Measurements from ENCODE around the gene SYAP1. TPM values are rescaled to one million over a fixed set of nuclear protein-coding genes. Genes with fewer than 3 reads are reported as not detected.

The SYAP1 gene
- polyA plus RNA-seq, 1 donor from 2014 or later = 14.4 TPM

GRCh38 chrX:16750136-16750535 lies 30.7 kb downstream of the SYAP1 start:
- no peaks in the 10 kb centered on the region for H3K36me3 ChIP-seq (ENCODE audit: insufficient read depth, low read length)
- H3K4me2 ChIP-seq (ENCODE audit: low read length) = no peak overlapping the region
- no peaks in the 10 kb centered on the region for H3F3A ChIP-seq (ENCODE audit: insufficient read depth, low read length, poor library complexity, severe bottlenecking)
- no peaks in the 10 kb centered on the region for H3K27me3 ChIP-seq (ENCODE audit: insufficient read depth, low read depth, low read length)
- H2AFZ ChIP-seq (ENCODE audit: low read depth, low read length) = no peak overlapping the region
- H3K27ac ChIP-seq (ENCODE audit: low read length) = no peak overlapping the region
- no peak overlapping the region for H3K9ac ChIP-seq (ENCODE audit: low read length)
- H3K9me3 ChIP-seq (ENCODE audit: low read length) = no peaks in the 10 kb centered on the region
- H3K4me3 ChIP-seq (ENCODE audit: low read length) = no peak overlapping the region
- H3K79me2 ChIP-seq (replicated peaks; ENCODE audit: insufficient read depth, low read length) = no peaks in the 10 kb centered on the region
- TF ChIP-seq REST (IDR thresholded peaks at IDR 0.05; ENCODE audit: borderline replicate concordance) (no peak), EP300 (conservative IDR thresholded peaks at IDR 0.05; ENCODE audit: poor library complexity, severe bottlenecking) (no peak), SMC3 (conservative IDR thresholded peaks at IDR 0.05; ENCODE audit: poor library complexity) (no peak), EZH2 (IDR thresholded peaks at IDR 0.05; ENCODE audit: borderline replicate concordance, insufficient read depth, low read length, poor library complexity, severe bottlenecking) (no peak), MXI1 (conservative IDR thresholded peaks at IDR 0.05; ENCODE audit: poor library complexity, severe bottlenecking) (no peak), TAF1 (IDR thresholded peaks at IDR 0.05; ENCODE audit: low read depth) (no peak), POLR2AphosphoS5 (IDR thresholded peaks at IDR 0.05) (no peak), CTCF (IDR thresholded peaks at IDR 0.05; ENCODE audit: poor library complexity, severe bottlenecking) (no peak), RAD21 (conservative IDR thresholded peaks at IDR 0.05) (no peak)
- H4K20me1 ChIP-seq (ENCODE audit: insufficient read depth) = no peaks in the 10 kb centered on the region
- H3K9me2 ChIP-seq (ENCODE audit: insufficient read depth, low read length) = no peaks in the 10 kb centered on the region

GRCh38 chrX:16754019-16754418 lies 34.6 kb downstream of the SYAP1 start:
- Histone ChIP-seq H3K9ac (ENCODE audit: low read length) (no peak overlapping the region), H3K9me2 (ENCODE audit: insufficient read depth, low read length) (no peaks in the 10 kb centered on the region), H4K20me1 (ENCODE audit: insufficient read depth) (no peaks in the 10 kb centered on the region), H2AFZ (ENCODE audit: low read depth, low read length) (no peak overlapping the region), H3K4me3 (ENCODE audit: low read length) (no peak overlapping the region), H3K36me3 (ENCODE audit: insufficient read depth, low read length) (no peaks in the 10 kb centered on the region), H3K79me2 (replicated peaks; ENCODE audit: insufficient read depth, low read length) (no peaks in the 10 kb centered on the region), H3F3A (ENCODE audit: insufficient read depth, low read length, poor library complexity, severe bottlenecking) (no peaks in the 10 kb centered on the region), H3K27ac (ENCODE audit: low read length) (no peak overlapping the region), H3K27me3 (ENCODE audit: insufficient read depth, low read depth, low read length) (no peaks in the 10 kb centered on the region), H3K9me3 (ENCODE audit: low read length) (no peaks in the 10 kb centered on the region), H3K4me2 (ENCODE audit: low read length) (no peak overlapping the region)
- TF ChIP-seq MXI1 (conservative IDR thresholded peaks at IDR 0.05; ENCODE audit: poor library complexity, severe bottlenecking) (no peak), CTCF (IDR thresholded peaks at IDR 0.05; ENCODE audit: poor library complexity, severe bottlenecking) (no peak), SMC3 (conservative IDR thresholded peaks at IDR 0.05; ENCODE audit: poor library complexity) (no peak), REST (IDR thresholded peaks at IDR 0.05; ENCODE audit: borderline replicate concordance) (no peak), TAF1 (IDR thresholded peaks at IDR 0.05; ENCODE audit: low read depth) (no peak), EP300 (conservative IDR thresholded peaks at IDR 0.05; ENCODE audit: poor library complexity, severe bottlenecking) (no peak), RAD21 (conservative IDR thresholded peaks at IDR 0.05) (no peak), POLR2AphosphoS5 (IDR thresholded peaks at IDR 0.05) (no peak)
